ENCODE data around the gene WDFY4.

DNA sequence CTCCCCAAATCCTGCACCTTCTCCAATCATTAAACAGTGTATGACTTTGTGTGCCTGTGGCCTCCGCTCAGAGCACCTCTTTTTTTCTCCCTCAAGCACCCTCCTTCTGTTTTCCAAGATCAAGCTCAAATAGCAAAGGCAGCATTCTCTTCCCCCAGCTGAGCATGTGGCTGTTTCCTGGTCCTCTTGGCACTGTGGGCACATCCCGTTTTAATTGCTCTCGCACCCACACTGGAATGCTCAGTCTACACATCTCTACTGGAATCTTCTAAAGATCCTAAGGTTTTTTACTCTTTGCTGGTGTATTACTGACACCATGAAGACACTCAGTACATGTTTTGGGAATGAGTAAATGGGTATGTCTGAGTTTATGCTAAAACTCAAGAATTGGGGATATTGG, 107.4 kb downstream of the WDFY4 start:
- TF ChIP-seq, protein P1, sequence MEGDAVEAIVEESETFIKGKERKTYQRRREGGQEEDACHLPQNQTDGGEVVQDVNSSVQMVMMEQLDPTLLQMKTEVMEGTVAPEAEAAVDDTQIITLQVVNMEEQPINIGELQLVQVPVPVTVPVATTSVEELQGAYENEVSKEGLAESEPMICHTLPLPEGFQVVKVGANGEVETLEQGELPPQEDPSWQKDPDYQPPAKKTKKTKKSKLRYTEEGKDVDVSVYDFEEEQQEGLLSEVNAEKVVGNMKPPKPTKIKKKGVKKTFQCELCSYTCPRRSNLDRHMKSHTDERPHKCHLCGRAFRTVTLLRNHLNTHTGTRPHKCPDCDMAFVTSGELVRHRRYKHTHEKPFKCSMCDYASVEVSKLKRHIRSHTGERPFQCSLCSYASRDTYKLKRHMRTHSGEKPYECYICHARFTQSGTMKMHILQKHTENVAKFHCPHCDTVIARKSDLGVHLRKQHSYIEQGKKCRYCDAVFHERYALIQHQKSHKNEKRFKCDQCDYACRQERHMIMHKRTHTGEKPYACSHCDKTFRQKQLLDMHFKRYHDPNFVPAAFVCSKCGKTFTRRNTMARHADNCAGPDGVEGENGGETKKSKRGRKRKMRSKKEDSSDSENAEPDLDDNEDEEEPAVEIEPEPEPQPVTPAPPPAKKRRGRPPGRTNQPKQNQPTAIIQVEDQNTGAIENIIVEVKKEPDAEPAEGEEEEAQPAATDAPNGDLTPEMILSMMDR (conservative IDR thresholded peaks at IDR 0.05), result no peak
- TF ChIP-seq ZFX (IDR thresholded peaks at IDR 0.05), result no peak

Measured in C4-2B (cell line).